Measurements from ENCODE around the gene KPNA6. TPM values are rescaled to one million over a fixed set of nuclear protein-coding genes. Genes with fewer than 3 reads are reported as not detected.

The KPNA6 gene
- polyA plus RNA-seq, 1 donor from 2014 or later, result 17.3 TPM

DNA sequence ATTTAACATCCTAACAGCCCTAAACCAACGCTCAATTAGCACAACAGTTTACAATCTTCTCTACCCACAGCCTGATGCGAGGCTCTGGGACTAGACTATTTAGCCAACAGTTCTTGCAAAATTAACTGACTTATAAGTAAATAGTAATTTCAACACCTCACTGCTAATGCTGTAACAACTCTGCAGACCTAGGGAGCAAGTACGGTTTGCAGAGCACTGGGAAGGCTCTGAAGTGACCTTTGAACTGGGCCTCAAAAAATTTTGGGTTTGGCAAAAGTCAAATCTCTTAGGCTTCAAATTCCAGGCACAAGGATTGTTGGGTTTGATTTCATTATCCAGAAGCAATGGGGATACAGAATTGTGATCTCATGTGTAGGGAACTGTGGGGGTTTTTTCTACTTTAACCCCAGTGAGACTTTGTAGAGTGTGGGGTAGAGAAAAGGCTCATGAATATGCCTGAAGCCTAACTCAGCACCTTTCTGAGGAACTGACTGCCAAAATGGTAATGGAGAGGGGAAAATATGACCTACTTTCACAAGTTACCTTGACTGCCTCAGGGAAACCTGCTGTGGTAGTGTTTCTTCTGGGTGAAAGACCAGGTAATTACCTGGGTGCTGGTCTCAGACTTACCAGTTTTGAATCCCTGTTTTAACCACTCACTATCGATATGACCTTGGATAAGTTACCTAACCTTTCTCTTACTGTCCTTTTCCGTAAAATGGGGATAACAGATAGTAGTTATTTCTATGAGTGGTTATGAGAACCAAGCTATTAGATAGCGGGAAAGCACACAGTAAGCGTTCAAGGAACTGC, 70.7 kb downstream of the KPNA6 start:
- H3K4me2 ChIP-seq (ENCODE audit: low read length), result peak overlapping the region; percentile 16
- H3K4me3 ChIP-seq (ENCODE audit: low read length), result peak overlapping the region; percentile 83
- no peaks in the 10 kb centered on the region for H3K36me3 ChIP-seq (ENCODE audit: insufficient read depth, low read length)
- TF ChIP-seq EP300 (conservative IDR thresholded peaks at IDR 0.05; ENCODE audit: poor library complexity, severe bottlenecking) (no peak), POLR2AphosphoS5 (IDR thresholded peaks at IDR 0.05) (no peak), MXI1 (conservative IDR thresholded peaks at IDR 0.05; ENCODE audit: poor library complexity, severe bottlenecking) (no peak), TAF1 (IDR thresholded peaks at IDR 0.05; ENCODE audit: low read depth) (no peak), SMC3 (conservative IDR thresholded peaks at IDR 0.05; ENCODE audit: poor library complexity) (no peak), CTCF (IDR thresholded peaks at IDR 0.05; ENCODE audit: poor library complexity, severe bottlenecking) (no peak), EZH2 (IDR thresholded peaks at IDR 0.05; ENCODE audit: borderline replicate concordance, insufficient read depth, low read length, poor library complexity, severe bottlenecking) (no peak), RAD21 (conservative IDR thresholded peaks at IDR 0.05) (no peak)
- TF ChIP-seq, protein P1, sequence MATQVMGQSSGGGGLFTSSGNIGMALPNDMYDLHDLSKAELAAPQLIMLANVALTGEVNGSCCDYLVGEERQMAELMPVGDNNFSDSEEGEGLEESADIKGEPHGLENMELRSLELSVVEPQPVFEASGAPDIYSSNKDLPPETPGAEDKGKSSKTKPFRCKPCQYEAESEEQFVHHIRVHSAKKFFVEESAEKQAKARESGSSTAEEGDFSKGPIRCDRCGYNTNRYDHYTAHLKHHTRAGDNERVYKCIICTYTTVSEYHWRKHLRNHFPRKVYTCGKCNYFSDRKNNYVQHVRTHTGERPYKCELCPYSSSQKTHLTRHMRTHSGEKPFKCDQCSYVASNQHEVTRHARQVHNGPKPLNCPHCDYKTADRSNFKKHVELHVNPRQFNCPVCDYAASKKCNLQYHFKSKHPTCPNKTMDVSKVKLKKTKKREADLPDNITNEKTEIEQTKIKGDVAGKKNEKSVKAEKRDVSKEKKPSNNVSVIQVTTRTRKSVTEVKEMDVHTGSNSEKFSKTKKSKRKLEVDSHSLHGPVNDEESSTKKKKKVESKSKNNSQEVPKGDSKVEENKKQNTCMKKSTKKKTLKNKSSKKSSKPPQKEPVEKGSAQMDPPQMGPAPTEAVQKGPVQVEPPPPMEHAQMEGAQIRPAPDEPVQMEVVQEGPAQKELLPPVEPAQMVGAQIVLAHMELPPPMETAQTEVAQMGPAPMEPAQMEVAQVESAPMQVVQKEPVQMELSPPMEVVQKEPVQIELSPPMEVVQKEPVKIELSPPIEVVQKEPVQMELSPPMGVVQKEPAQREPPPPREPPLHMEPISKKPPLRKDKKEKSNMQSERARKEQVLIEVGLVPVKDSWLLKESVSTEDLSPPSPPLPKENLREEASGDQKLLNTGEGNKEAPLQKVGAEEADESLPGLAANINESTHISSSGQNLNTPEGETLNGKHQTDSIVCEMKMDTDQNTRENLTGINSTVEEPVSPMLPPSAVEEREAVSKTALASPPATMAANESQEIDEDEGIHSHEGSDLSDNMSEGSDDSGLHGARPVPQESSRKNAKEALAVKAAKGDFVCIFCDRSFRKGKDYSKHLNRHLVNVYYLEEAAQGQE (IDR thresholded peaks at IDR 0.05; ENCODE audit: borderline replicate concordance), result no peak
- H3K79me2 ChIP-seq (replicated peaks; ENCODE audit: insufficient read depth, low read length), result peaks cover 22% of the 10 kb centered on the region
- H3K27me3 ChIP-seq (ENCODE audit: insufficient read depth, low read depth, low read length), result no peaks in the 10 kb centered on the region
- no peaks in the 10 kb centered on the region for H3K9me3 ChIP-seq (ENCODE audit: low read length)
- H3F3A ChIP-seq (ENCODE audit: insufficient read depth, low read length, poor library complexity, severe bottlenecking), result no peaks in the 10 kb centered on the region
- no peaks in the 10 kb centered on the region for H4K20me1 ChIP-seq (ENCODE audit: insufficient read depth)
- peak overlapping the region; percentile 54 for H2AFZ ChIP-seq (ENCODE audit: low read depth, low read length)
- no peaks in the 10 kb centered on the region for H3K9me2 ChIP-seq (ENCODE audit: insufficient read depth, low read length)
- peak overlapping the region; percentile 75 for H3K27ac ChIP-seq (ENCODE audit: low read length)
- H3K9ac ChIP-seq (ENCODE audit: low read length), result peak overlapping the region; percentile 73

GRCh38 chr1:32179193-32179442, 71.3 kb downstream of the KPNA6 start:
- Histone ChIP-seq H3K9me3 (ENCODE audit: low read length) (no peaks in the 10 kb centered on the region), H4K20me1 (ENCODE audit: insufficient read depth) (no peaks in the 10 kb centered on the region), H3K4me3 (ENCODE audit: low read length) (peak overlapping the region; percentile 83), H3K9ac (ENCODE audit: low read length) (peak overlapping the region; percentile 73), H3K27ac (ENCODE audit: low read length) (peak overlapping the region; percentile 75), H3K27me3 (ENCODE audit: insufficient read depth, low read depth, low read length) (no peaks in the 10 kb centered on the region), H3K4me2 (ENCODE audit: low read length) (peak overlapping the region; percentile 16), H3K9me2 (ENCODE audit: insufficient read depth, low read length) (no peaks in the 10 kb centered on the region), H3F3A (ENCODE audit: insufficient read depth, low read length, poor library complexity, severe bottlenecking) (no peaks in the 10 kb centered on the region), H3K36me3 (ENCODE audit: insufficient read depth, low read length) (no peaks in the 10 kb centered on the region), H2AFZ (ENCODE audit: low read depth, low read length) (peak overlapping the region; percentile 54), H3K79me2 (replicated peaks; ENCODE audit: insufficient read depth, low read length) (peaks cover 22% of the 10 kb centered on the region)
- TF ChIP-seq EP300 (conservative IDR thresholded peaks at IDR 0.05; ENCODE audit: poor library complexity, severe bottlenecking) (no peak), TAF1 (IDR thresholded peaks at IDR 0.05; ENCODE audit: low read depth) (no peak), MXI1 (conservative IDR thresholded peaks at IDR 0.05; ENCODE audit: poor library complexity, severe bottlenecking) (no peak), SMC3 (conservative IDR thresholded peaks at IDR 0.05; ENCODE audit: poor library complexity) (no peak), POLR2AphosphoS5 (IDR thresholded peaks at IDR 0.05) (no peak), CTCF (IDR thresholded peaks at IDR 0.05; ENCODE audit: poor library complexity, severe bottlenecking) (no peak), EZH2 (IDR thresholded peaks at IDR 0.05; ENCODE audit: borderline replicate concordance, insufficient read depth, low read length, poor library complexity, severe bottlenecking) (no peak), RAD21 (conservative IDR thresholded peaks at IDR 0.05) (no peak)

All from neural cell (in vitro differentiated cells).